GM13976 (cell line): ENCODE data around the gene PRKAR2B.
"Not testable (repeated sequence)": the region's sequence is repeated elsewhere in the genome, so short reads cannot be mapped to it uniquely, and the experiment has no call there.

Source experiments
- DNase-seq: peaks from one replicate; pipeline ENCODE4 v3.0.0; 2012; ENCODE audit warnings: low spot score
- in situ Hi-C: fragments of 300-500 bp; cut with MboI; formaldehyde crosslinking; loops from one replicate; pipeline ENCODE4 v1.12.0; 2022; ENCODE audit warnings: low sequenced_read_pairs, mixed read lengths, inconsistent platforms; ENCODE audit not compliant: unreplicated experiment
- TF ChIP-seq, protein P1 (sequence below): IDR thresholded peaks from 2 replicates; pipeline ENCODE4 v1.5.1; 2012; ENCODE audit warnings: borderline replicate concordance, mild to moderate bottlenecking; ENCODE audit not compliant: insufficient read depth; ENCODE audit errors: extremely low read depth, missing control alignments, control extremely low read depth

PRKAR2B gene

DNA sequence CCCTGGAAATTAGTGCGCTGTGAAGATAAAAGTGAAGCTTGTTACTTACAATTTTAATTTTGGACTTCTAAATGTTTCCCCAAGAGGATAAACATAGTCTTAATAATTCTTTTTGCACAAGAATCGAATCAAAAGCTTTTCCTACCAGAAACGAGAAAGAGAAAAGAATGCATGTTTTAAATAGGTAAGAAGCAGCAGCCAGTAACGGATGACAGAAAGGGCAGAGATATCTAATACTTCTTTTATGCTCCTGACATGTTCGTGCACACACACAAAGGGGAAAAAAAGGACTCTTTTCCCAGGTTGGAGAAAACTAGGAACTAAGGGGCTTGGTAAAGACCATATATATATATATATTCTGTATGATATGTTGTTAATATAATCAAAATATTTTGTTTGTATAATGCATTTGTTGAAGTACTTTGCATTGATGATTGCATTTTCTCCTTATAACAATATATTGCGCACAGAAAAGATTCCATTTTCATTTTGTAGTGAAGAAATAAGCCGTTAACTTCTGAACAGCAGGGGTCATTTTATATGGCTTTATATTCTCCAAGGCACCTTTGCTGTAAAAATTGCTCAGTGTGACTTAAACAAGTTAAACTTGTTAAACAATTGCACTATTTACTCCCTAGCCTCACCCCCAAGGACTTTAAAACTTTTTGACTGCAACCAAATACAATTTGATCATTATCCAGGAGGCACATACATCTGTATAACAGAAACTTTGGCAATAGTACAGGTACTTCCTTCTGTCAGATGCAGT lies 2.2 kb downstream of the PRKAR2B start:
- TF ChIP-seq, protein P1, sequence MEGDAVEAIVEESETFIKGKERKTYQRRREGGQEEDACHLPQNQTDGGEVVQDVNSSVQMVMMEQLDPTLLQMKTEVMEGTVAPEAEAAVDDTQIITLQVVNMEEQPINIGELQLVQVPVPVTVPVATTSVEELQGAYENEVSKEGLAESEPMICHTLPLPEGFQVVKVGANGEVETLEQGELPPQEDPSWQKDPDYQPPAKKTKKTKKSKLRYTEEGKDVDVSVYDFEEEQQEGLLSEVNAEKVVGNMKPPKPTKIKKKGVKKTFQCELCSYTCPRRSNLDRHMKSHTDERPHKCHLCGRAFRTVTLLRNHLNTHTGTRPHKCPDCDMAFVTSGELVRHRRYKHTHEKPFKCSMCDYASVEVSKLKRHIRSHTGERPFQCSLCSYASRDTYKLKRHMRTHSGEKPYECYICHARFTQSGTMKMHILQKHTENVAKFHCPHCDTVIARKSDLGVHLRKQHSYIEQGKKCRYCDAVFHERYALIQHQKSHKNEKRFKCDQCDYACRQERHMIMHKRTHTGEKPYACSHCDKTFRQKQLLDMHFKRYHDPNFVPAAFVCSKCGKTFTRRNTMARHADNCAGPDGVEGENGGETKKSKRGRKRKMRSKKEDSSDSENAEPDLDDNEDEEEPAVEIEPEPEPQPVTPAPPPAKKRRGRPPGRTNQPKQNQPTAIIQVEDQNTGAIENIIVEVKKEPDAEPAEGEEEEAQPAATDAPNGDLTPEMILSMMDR = no peak
- DNase-seq = no peak
- in situ Hi-C loops = no loop called here

DNA sequence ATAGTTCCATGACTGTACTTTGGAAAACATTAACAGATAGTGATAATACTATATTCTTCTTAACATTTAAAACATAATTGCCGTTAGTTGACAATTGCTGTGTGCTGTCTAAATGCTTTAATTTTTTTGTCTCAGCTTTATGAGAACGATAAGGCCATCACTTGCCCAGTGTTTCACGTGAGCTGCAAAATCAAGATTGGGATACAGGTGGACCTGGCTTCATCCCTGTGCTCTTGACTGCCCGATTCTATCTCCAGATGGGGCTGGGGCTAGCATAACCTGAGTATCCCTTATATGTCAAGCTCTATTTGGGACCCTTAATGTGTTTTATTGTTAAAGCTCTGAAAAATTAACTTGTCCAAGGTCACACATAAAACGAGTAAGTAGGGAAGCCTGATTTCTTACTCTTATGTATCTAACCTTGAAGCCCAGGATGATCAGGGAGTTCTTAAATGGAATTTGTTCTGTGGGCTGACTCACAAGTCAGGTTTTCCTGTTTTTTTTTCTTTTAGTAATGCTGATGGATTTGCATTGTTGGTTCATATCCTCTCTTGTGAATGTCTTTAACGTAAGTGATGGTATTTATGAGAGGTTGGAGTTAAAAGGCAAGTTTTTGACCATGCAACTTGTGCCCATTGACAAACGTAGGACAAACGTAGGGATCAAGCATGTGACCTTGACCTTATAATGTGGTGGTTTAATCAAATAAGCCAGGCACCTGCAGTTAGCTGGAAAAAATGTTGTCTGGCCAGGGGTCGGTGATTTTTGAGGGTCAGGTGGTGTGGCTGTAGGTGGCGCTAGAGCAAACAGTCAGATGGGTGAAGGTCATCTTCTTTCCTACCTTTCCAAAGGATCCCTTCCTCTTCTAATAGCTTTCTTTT lies 3.6 kb downstream of the PRKAR2B start:
- in situ Hi-C loops = no loop called here
- TF ChIP-seq, protein P1 = no peak
- no peak for DNase-seq

DNA sequence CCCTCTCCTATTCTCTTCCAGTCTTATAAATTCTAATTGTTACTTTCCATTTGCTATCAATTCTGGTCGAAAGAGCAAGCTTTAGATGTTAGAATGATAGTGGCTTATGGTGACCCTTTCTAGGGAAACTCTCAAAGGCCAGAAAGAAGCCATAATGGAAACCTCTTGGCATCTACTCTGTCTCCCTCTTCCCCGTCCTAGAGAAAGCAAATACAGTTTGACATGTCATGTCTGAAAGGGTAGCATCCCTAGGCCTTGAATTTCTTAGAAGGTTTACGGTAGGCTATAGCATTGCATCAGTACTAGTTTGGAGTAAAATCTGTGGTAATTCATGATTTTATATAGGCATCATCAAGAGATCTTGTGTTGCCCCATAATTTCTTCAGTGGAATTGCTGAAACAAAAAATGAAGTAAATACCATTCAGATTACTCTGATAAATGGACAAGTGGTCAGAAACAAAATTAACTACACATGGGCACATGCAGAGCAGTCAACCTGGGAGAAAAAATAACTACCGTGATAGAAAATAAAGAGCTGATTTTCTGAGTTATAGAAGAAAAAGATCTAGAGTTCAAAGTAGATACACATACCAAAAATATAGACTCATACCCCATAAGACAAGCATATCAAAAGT lies 4.4 kb downstream of the PRKAR2B start:
- DNase-seq = no peak
- TF ChIP-seq, protein P1 = no peak
- in situ Hi-C loops = no loop called here

DNA sequence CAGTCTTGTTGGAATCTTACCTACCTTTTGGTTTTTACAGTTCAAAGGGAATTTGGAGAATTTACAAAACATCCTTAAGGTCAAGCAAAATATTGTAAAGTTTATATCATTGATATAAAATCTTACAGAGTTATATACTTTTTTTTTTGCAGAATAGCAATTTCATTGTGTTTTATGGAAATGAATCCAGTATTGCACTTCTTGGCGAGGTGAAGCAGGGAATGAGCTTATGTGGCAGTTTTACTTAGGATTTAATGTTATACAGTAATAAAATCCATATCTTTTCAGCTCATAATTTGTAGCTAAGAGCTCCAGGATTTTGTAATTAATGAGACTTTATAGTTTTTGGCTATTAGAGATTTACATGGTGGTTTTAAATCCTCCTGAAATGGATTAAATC lies 5.0 kb downstream of the PRKAR2B start:
- TF ChIP-seq, protein P1 = no peak
- in situ Hi-C loops = no loop called here
- DNase-seq = no peak

DNA sequence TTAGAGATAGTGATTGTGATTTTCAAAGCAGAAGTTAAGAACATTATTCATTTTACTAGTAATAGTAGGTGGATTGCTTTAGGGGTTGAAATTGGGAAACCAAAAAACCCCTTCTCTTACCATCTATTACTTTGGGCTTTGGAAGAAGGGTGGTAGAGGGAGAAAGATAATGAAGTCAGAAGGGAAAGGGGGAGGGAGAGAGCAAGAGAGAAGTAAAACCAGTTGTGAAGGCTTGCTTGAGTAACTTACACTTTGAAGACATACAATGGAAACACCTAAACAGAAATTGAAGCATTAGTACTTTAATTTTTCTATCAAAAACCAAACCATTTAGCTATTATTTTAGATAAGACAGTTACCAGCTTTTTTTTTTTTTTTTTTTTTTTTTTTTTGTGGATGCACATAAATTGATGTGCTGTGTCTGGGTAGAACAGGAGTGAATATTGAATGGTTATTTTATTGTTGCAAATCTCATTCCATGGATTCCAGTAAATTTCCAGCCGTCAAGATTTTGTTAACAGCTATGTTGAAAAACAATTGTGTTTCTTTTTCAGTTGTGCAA lies 5.5 kb downstream of the PRKAR2B start:
- in situ Hi-C loops = no loop called here
- TF ChIP-seq, protein P1 = no peak
- DNase-seq = no peak

DNA sequence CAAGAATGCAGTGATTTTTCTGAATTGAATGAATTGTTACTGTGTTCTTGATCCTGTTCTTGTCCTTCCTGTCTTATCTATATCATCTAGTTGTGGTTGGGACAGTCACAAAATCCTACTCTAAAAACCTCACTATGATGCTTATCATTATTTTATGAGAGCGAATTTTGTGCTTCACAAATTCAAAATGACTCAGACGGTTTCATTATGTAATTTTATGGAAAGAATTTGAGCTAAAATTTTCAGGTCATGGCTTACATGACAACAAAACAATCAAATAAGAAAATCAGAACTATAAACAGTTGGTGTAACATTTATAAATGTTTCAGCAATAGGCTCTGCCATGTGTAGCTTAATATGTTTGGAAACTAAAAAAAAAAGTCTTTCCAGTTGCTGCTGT lies 6.9 kb downstream of the PRKAR2B start:
- no peak for DNase-seq
- in situ Hi-C loops = no loop called here
- TF ChIP-seq, protein P1 = no peak

DNA sequence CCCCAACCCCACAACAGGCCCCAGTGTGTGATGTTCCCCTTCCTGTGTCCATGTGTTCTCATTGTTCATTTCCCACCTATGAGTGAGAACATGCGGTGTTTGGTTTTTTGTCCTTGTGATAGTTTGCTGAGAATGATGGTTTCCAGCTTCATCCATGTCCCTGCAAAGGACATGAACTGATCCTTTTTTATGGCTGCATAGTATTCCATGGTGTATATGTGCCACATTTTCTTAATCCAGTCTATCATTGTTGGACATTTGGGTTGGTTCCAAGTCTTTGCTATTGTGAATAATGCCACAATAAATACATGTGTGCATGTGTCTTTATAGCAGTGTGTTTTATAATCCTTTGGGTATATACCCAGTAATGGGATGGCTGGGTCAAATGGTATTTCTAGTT lies 10.5 kb downstream of the PRKAR2B start:
- in situ Hi-C loops, DNase-seq: not testable (repeated sequence)

DNA sequence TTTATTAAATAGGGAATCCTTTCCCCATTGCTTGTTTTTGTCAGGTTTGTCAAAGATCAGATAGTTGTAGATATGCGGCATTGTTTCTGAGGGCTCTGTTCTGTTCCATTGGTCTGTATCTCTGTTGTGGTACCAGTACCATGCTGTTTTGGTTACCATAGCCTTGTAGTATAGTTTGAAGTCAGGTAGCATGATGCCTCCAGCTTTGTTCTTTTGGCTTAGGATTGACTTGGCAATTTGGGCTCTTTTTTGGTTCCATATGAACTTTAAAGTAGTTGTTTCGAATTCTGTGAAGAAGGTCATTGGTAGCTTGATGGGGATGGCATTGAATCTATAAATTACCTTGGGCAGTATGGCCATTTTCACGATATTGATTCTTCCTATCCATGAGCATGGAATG lies 11.6 kb downstream of the PRKAR2B start:
- in situ Hi-C loops = not testable (repeated sequence)

More for the DNA sequence above, 11.6 kb downstream of the PRKAR2B start:
- not testable (repeated sequence) for DNase-seq
